Uterus (tissue), 4 donors: Measurements from ENCODE around the gene CDK4. TPM values are rescaled to one million over a fixed set of nuclear protein-coding genes. Genes with fewer than 3 reads are reported as not detected.
A peak's percentile ranks its signal among the peaks of the same experiment; 100 is the strongest.

ENCODE experiments used
- DNase-seq, 2 donors: peaks; one replicate each; pipeline ENCODE4 v3.0.0-alpha.2; 2019 to 2020
- H3K27ac ChIP-seq, 2 donors: fragments of 200-600 bp; sonication (generic); 1 replicate in 1 of 2; 2 replicates in 1 of 2; pipeline ENCODE4 v1.5.1; 2016 to 2018
- H3K27me3 ChIP-seq, 2 donors: fragments of 200-600 bp; sonication (generic); one replicate each; pipeline ENCODE4 v1.5.1; 2018 to 2019; ENCODE audit warnings: control low read depth in 1 of 2
- H3K36me3 ChIP-seq, 2 donors: fragments of 200-600 bp; sonication (generic); one replicate each; pipeline ENCODE4 v1.5.1; 2019; ENCODE audit warnings: control low read depth in 1 of 2
- H3K4me1 ChIP-seq, 2 donors: fragments of 200-600 bp; sonication (generic); one replicate each; pipeline ENCODE4 v1.5.1; 2018 to 2019; ENCODE audit warnings: control low read depth in 1 of 2
- H3K4me3 ChIP-seq, 2 donors: fragments of 200-600 bp; sonication (generic); 1 replicate in 1 of 2; 2 replicates in 1 of 2; pipeline ENCODE4 v1.5.1; 2018 to 2019; ENCODE audit warnings: mild to moderate bottlenecking in 1 of 2
- H3K9me3 ChIP-seq, 2 donors: fragments of 200-600 bp; sonication (generic); one replicate each; pipeline ENCODE4 v1.5.1; 2019; ENCODE audit warnings: control low read depth in 1 of 2
- POLR2A ChIP-seq, 2 donors: fragments of 450-650 bp; IDR thresholded peaks; one replicate each; pipeline ENCODE4 v1.6.1; 2016; ENCODE audit warnings: antibody characterized with exemption in 2 of 2, mild to moderate bottlenecking in 1 of 2, moderate library complexity in 1 of 2
- intact Hi-C: fragments of 100-400 bp; cut with DNase I; formaldehyde crosslinking; loops from one replicate; pipeline ENCODE4 v1.15.1; 2023; ENCODE audit warnings: low total_unique reads
- total RNA-seq, 4 donors: library from RNA; depleted of rRNA in 3 of 4; stranded (reverse); fragments of >200 nt in 3 of 4; gene quantifications; one replicate each; pipeline versions ENCODE4 v1.1.0 to v1.2.4, GENCODE V29; 2014 to 2023
- TF ChIP-seq, protein P1 (sequence below), 4 experiments: fragments of 200-600 bp in 2 of 4; fragments of 450-650 bp in 2 of 4; sonication (generic) in 2 of 4; IDR thresholded peaks; one replicate each; pipeline ENCODE4 v1.5.1; 2016 to 2019; ENCODE audit warnings: antibody characterized with exemption in 4 of 4, mild to moderate bottlenecking in 2 of 4, moderate library complexity in 1 of 4
- donor health status: DM: yes; HTN: yes; CAD: no.

Gene CDK4
- total RNA-seq, 4 donors from 2014 or later = 60.0 to 190 (median 110) TPM

DNA sequence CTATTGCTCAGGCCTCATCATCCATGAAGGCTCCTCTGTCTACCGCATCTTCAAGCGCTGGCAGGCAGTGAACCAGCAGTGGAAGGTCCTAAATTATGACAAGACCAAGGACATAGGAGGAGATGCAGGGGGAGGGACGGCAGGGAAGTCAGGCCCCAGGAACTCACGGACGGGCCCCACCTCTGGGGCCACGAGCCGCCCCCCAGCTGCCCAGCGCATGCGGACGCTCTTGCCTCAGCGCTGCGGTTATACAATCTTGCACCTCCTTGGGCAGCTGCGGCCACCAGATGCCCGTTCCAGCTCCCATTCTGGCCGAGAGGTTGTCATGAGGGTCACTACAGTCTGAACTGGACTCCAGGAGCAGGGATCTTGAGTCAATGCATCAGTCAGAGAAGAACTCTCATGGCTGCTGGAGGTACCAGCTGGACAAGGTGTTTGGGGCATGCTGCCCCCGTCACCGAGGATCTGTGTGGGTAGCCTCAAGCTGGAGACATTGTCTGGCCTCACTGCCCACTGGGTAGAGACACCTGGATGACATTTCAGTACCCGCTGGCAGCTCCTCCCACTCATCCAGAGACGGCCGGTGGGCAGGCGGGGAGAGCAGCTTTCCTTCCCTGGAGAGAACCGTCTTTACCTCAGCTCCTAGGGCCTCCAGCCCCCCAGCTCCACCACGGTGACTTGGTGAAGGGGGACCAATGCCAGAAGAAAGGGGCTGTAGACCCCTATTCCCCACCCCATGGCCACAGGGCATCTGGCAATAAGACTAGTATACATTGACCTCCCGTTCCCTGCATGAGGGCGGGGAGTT lies 6.6 kb upstream of the CDK4 start:
- intact Hi-C loops = no loop called here
- no peaks in the 10 kb centered on the region for H3K9me3 ChIP-seq
- no peak overlapping the region for H3K4me3 ChIP-seq
- TF ChIP-seq, protein P1, sequence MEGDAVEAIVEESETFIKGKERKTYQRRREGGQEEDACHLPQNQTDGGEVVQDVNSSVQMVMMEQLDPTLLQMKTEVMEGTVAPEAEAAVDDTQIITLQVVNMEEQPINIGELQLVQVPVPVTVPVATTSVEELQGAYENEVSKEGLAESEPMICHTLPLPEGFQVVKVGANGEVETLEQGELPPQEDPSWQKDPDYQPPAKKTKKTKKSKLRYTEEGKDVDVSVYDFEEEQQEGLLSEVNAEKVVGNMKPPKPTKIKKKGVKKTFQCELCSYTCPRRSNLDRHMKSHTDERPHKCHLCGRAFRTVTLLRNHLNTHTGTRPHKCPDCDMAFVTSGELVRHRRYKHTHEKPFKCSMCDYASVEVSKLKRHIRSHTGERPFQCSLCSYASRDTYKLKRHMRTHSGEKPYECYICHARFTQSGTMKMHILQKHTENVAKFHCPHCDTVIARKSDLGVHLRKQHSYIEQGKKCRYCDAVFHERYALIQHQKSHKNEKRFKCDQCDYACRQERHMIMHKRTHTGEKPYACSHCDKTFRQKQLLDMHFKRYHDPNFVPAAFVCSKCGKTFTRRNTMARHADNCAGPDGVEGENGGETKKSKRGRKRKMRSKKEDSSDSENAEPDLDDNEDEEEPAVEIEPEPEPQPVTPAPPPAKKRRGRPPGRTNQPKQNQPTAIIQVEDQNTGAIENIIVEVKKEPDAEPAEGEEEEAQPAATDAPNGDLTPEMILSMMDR (IDR thresholded peaks at IDR 0.05) = no peak
- TF ChIP-seq POLR2A (IDR thresholded peaks at IDR 0.05) = no peak
- DNase-seq = no peak
- H3K27ac ChIP-seq = no peak overlapping the region
- H3K27me3 ChIP-seq = peaks cover 10 to 16% of the 10 kb centered on the region in 2 donors
- H3K36me3 ChIP-seq = no peaks in the 10 kb centered on the region
- H3K4me1 ChIP-seq = peaks cover 0 to 14% of the 10 kb centered on the region in 2 donors

DNA sequence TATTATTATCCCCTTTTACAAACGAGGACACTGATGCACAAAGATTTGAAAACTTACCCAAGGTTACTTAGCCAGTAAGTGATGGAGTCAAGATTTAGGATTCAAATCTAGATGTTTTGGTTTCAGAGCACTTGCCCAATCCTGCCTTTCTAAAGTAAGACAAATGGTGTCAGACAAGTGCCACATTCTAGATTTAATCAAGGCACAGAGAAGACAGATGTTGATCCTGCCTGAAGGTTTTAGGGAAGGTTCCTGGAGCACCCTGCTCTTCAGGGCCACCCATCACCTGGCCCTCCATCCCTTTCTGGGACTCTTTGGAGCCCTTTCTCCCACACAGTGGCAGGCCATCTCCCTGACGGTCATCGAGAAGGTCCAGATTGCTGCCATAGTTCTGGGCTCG lies 5.7 kb upstream of the CDK4 start:
- no peak for DNase-seq
- peaks cover 0 to 16% of the 10 kb centered on the region in 2 donors for H3K4me1 ChIP-seq
- H3K27ac ChIP-seq = no peak overlapping the region
- peaks cover 1 to 6% of the 10 kb centered on the region in 2 donors for H3K27me3 ChIP-seq
- intact Hi-C loops = no loop called here
- no peak overlapping the region for H3K4me3 ChIP-seq
- H3K36me3 ChIP-seq = no peaks in the 10 kb centered on the region
- TF ChIP-seq, protein P1 (IDR thresholded peaks at IDR 0.05) = no peak
- TF ChIP-seq POLR2A (IDR thresholded peaks at IDR 0.05) = no peak
- no peaks in the 10 kb centered on the region for H3K9me3 ChIP-seq

DNA sequence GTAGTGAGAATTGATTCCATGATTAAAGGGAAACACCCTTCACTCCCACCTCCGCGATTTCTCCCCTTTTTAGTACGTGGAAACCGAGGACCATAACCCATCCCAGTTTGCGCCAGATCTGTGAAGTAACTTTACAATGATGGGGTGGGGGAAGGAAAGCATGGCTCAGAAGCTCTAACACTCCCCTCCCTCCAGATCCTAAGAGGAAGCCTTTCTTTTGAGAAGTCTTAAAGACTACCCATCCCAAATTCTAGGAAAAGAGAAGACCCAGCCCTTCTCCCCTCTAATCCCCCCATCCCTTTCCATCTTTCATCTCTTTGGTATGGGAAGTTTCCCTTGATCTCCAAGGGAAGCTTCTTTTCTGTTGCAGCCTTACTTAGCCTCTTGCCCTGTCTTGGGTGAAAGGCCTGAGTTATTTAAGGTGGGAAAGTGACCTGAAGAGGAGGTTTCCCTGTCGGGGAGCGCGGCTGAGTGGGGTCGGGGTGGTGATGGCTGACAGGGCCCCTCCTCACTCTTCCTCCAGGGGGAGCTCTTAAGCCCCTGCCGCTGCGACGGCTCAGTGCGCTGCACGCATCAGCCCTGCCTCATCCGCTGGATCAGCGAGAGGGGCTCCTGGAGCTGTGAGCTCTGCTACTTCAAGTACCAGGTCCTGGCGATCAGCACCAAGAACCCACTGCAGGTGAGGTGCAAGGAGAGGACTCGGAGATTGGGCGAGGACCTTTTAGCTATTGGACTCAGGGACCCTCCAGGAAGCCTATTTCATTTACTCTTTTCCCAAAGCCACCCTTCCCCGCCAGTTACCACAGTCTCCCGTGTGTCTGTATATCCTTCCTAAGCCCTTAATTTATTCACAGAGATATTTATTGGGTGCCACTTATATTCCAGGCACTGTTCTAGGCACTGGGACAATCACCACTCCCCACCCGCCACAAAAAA lies 4.6 kb upstream of the CDK4 start:
- no peak for TF ChIP-seq POLR2A (IDR thresholded peaks at IDR 0.05)
- TF ChIP-seq, protein P1 (IDR thresholded peaks at IDR 0.05) = peak in 1 of 4 experiments; percentile 11
- no peak for DNase-seq
- no peaks in the 10 kb centered on the region for H3K27me3 ChIP-seq
- no peaks in the 10 kb centered on the region for H3K9me3 ChIP-seq
- peaks cover 0 to 19% of the 10 kb centered on the region in 2 donors for H3K4me1 ChIP-seq
- H3K4me3 ChIP-seq = no peak overlapping the region
- H3K27ac ChIP-seq = no peak overlapping the region
- H3K36me3 ChIP-seq = no peaks in the 10 kb centered on the region
- intact Hi-C loops = no loop called here

DNA sequence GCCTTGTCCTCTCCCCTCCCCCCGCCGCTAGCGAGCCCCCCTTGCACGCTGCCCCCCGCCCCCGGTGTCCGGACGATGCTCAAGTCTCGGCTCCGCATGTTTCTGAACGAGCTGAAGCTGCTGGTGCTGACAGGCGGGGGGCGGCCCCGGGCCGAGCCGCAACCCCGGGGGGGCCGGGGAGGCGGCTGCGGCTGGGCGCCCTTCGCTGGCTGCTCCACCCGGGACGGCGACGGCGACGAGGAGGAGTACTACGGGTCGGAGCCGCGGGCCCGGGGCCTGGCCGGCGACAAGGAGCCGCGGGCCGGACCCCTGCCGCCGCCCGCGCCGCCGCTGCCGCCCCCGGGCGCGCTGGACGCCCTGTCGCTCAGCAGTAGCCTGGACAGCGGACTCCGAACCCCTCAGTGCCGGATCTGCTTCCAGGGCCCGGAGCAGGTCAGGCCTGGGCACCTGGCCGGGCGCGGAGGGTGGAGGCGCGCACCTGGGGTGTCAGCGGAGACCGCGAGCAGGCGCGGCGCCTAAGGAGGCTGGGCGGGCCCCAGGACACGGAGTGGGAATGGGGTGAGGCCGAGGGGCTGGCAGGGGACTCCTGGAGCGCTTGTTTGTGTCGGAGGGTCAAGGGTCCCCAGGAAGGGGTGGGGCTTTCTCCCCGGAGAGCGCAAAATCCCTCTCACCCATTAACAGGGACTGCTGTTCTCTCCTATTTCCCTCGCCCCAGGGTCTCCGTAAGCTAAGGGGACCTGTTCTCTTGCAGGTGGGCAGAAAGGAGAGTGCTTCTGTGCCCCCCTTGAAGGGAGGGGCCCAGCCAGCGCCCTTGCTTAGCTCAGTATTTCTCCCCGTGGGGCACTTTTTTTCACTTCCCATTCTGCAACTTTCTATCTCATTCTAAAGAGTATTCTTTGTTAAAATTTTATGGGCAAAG lies 3.6 kb upstream of the CDK4 start:
- peak overlapping the region; percentile 40 to 80 for H3K4me3 ChIP-seq
- H3K36me3 ChIP-seq = no peaks in the 10 kb centered on the region
- DNase-seq = no peak
- no peak for TF ChIP-seq POLR2A (IDR thresholded peaks at IDR 0.05)
- TF ChIP-seq, protein P1 (IDR thresholded peaks at IDR 0.05) = no peak
- H3K4me1 ChIP-seq = peaks cover 0 to 19% of the 10 kb centered on the region in 2 donors
- H3K27me3 ChIP-seq = no peaks in the 10 kb centered on the region
- no peaks in the 10 kb centered on the region for H3K9me3 ChIP-seq
- H3K27ac ChIP-seq = peak overlapping the region in 1 of 2 donors; percentile 43
- intact Hi-C loops = no loop called here
